ENCODE measurements around the gene ZFYVE1. TPM values are rescaled to one million over a fixed set of nuclear protein-coding genes. Genes with fewer than 3 reads are reported as not detected.

ZFYVE1 gene
- total and polyA plus RNA-seq, 2 donors (not counting 3 experiments of a cell fraction or from before 2014, with no cell fraction given): 27.3 to 29.2 TPM

DNA sequence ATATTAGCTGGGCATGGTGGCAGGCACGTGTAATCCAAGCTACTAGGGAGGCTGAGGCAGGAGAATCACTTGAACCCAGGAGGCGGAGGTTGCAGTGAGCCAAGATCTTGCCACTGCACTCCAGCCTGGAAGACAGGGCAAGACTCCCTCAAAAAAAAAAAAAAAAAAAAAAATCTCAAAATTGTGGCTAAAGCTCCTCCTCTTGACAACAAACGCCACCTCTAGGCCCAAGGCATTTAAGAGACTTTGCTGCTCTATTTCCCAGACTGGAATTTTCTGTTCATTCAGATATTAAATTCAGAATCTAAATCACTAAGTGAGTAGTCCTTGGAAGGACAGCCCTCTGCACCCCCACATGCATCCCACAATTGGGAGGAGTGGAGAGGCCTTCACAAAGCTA is 1.4 kb downstream of the ZFYVE1 start:
- ChIA-PET CTCF (interaction anchor here (1.2 kb wide), 1 partner anchor 23 kb away, joined by 3 read pairs; no protein-coding TSS in a partner anchor), POLR2A (interaction anchor here (0.7 kb wide), 1 partner anchor 91 kb away, joined by 3 read pairs; no protein-coding TSS in a partner anchor)
- dilution Hi-C loops (cut with MboI; ENCODE audit: extremely low pct_ligation_motif_present, low sequenced_read_pairs) (no loop called here), intact Hi-C loops (cut with micrococcal nuclease) (no loop called here)
- H3K79me2 ChIP-seq (ENCODE audit: control insufficient read depth, insufficient read depth, low read length): peaks cover 33% of the 10 kb centered on the region
- no peaks in the 10 kb centered on the region for H3K27me3 ChIP-seq (ENCODE audit: control insufficient read depth in 2 of 2, insufficient read depth in 2 of 2, low read length in 2 of 2)
- H3K36me3 ChIP-seq (ENCODE audit: control insufficient read depth in 2 of 2, extremely low read depth in 1 of 2, insufficient read depth in 2 of 2, low read length in 2 of 2): peaks cover 7 to 14% of the 10 kb centered on the region in 2 experiments
- peak overlapping the region; percentile 93 for H3K4me2 ChIP-seq (ENCODE audit: insufficient read depth, low read length)
- H2AFZ ChIP-seq (ENCODE audit: low read depth, low read length): no peak overlapping the region
- no peak for TF ChIP-seq POLR2AphosphoS5 (IDR thresholded peaks at IDR 0.05; ENCODE audit: insufficient read depth, low read depth, low read length)
- TF ChIP-seq JUN (IDR thresholded peaks at IDR 0.05; ENCODE audit: borderline replicate concordance, insufficient read depth, insufficient read length, low read depth): no peak
- TF ChIP-seq EZH2 (IDR thresholded peaks at IDR 0.05; ENCODE audit: borderline replicate concordance, low read depth, low read length, severe bottlenecking): no peak
- TF ChIP-seq, protein P1, sequence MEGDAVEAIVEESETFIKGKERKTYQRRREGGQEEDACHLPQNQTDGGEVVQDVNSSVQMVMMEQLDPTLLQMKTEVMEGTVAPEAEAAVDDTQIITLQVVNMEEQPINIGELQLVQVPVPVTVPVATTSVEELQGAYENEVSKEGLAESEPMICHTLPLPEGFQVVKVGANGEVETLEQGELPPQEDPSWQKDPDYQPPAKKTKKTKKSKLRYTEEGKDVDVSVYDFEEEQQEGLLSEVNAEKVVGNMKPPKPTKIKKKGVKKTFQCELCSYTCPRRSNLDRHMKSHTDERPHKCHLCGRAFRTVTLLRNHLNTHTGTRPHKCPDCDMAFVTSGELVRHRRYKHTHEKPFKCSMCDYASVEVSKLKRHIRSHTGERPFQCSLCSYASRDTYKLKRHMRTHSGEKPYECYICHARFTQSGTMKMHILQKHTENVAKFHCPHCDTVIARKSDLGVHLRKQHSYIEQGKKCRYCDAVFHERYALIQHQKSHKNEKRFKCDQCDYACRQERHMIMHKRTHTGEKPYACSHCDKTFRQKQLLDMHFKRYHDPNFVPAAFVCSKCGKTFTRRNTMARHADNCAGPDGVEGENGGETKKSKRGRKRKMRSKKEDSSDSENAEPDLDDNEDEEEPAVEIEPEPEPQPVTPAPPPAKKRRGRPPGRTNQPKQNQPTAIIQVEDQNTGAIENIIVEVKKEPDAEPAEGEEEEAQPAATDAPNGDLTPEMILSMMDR (IDR thresholded peaks at IDR 0.05; ENCODE audit: extremely low read depth in 1 of 2, insufficient read depth in 1 of 2, low read depth in 1 of 2, low read length in 2 of 2): no peak
- TF ChIP-seq, protein P2, sequence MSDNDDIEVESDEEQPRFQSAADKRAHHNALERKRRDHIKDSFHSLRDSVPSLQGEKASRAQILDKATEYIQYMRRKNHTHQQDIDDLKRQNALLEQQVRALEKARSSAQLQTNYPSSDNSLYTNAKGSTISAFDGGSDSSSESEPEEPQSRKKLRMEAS (IDR thresholded peaks at IDR 0.05; ENCODE audit: insufficient read depth, insufficient read length): no peak
- BruUV-seq (replicated peaks): no TSS peak
- no peaks in the 10 kb centered on the region for H3K9me1 ChIP-seq (replicated peaks; ENCODE audit: control insufficient read depth, extremely low read depth, insufficient read depth, low read length)
- no peak for DNase-seq (ENCODE audit: low read depth, low spot score)
- H3K9ac ChIP-seq (replicated peaks; ENCODE audit: extremely low read depth, insufficient read depth, low read length): no peak overlapping the region
- H3K9me3 ChIP-seq (replicated peaks; ENCODE audit: control insufficient read depth, insufficient read depth, low read length): no peaks in the 10 kb centered on the region
- H4K20me1 ChIP-seq (replicated peaks; ENCODE audit: control insufficient read depth, extremely low read depth, insufficient read depth, low read length): peaks cover 5% of the 10 kb centered on the region
- no peak for FAIRE-seq
- peaks cover 8% of the 10 kb centered on the region for H3K4me1 ChIP-seq (ENCODE audit: control insufficient read depth, extremely low read depth, insufficient read depth, low read length)
- H3K4me3 ChIP-seq (replicated peaks in 1 of 3; ENCODE audit: insufficient read depth in 1 of 3, low read depth in 1 of 3, low read length in 3 of 3): peak overlapping the region in 1 of 3 experiments; percentile 92
- H3K27ac ChIP-seq (ENCODE audit: insufficient read depth, low read depth, low read length): no peak overlapping the region
